HepG2 (cell line): ENCODE measurements around the gene AP3M1. TPM values are rescaled to one million over a fixed set of nuclear protein-coding genes. Genes with fewer than 3 reads are reported as not detected.

Source experiments
- FOSL2 ChIP-seq: sonication (generic); formaldehyde crosslinking; IDR thresholded peaks from 2 replicates; pipeline ENCODE4 v1.4.0; 2020; ENCODE audit warnings: missing genetic modification reagents
- ISL2 ChIP-seq: sonication (generic); formaldehyde crosslinking; IDR thresholded peaks from 2 replicates; pipeline ENCODE4 v1.5.0; 2020; ENCODE audit warnings: missing genetic modification reagents
- NFE2L2 ChIP-seq: fragments of 150-350 bp; IDR thresholded peaks from 2 replicates; pipeline ENCODE4 v1.6.1; 2014; ENCODE audit warnings: low read length
- PTBP1 ChIP-seq: fragments of 200-400 bp; formaldehyde crosslinking; IDR thresholded peaks from 2 replicates; pipeline ENCODE4 v1.6.1; 2018; ENCODE audit warnings: low read length, low read depth; ENCODE audit not compliant: poor library complexity, severe bottlenecking
- RFXAP ChIP-seq: sonication (generic); formaldehyde crosslinking; IDR thresholded peaks from 2 replicates; pipeline ENCODE4 v1.4.0; 2020; ENCODE audit warnings: missing genetic modification reagents, borderline replicate concordance
- SAFB2 ChIP-seq: sonication (generic); formaldehyde crosslinking; IDR thresholded peaks from 2 replicates; pipeline ENCODE4 v1.5.1; 2020; ENCODE audit warnings: missing genetic modification reagents, low read depth, mild to moderate bottlenecking, borderline replicate concordance
- TCF7 ChIP-seq: sonication (generic); IDR thresholded peaks from 2 replicates; pipeline ENCODE4 v1.6.1; 2016; ENCODE audit warnings: antibody characterized with exemption, low read depth
- TEAD3 ChIP-seq: optimal IDR thresholded peaks from 2 replicates; pipeline ENCODE3; 2016; ENCODE audit warnings: borderline replicate concordance
- TGIF2 ChIP-seq: IDR thresholded peaks from 2 replicates; pipeline ENCODE4 v1.6.1; 2016; ENCODE audit warnings: control low read depth, missing compliant biosample characterization
- ZBTB37 ChIP-seq: sonication (generic); formaldehyde crosslinking; IDR thresholded peaks from 2 replicates; pipeline ENCODE4 v1.4.0; 2020; ENCODE audit warnings: mild to moderate bottlenecking, missing genetic modification reagents
- ZEB1 ChIP-seq: IDR thresholded peaks from 2 replicates; pipeline ENCODE4 v1.6.1; 2012; ENCODE audit warnings: mild to moderate bottlenecking, low read depth, inconsistent platforms; ENCODE audit not compliant: insufficient replicate concordance
- ZNF260 ChIP-seq: sonication (generic); formaldehyde crosslinking; IDR thresholded peaks from 2 replicates; pipeline ENCODE4 v1.4.0; 2020; ENCODE audit warnings: missing genetic modification reagents, low read depth, mild to moderate bottlenecking, borderline replicate concordance
- polyA plus RNA-seq, 8 experiments: library from polyadenylated mRNA; depleted of rRNA in 3 of 8; stranded (reverse) in 7 of 8; unstranded in 1 of 8; fragments of >200 nt; fragmentation: Illumina TruSeq in 4 of 8; extraction: Trizol in 4 of 8; gene quantifications; 2 replicates each; pipeline versions ENCODE4 v1.2.1 to v1.2.3, GENCODE V29; 2011 to 2016; ENCODE audit warnings: low read depth in 4 of 8, missing spikeins in 1 of 8, mixed read lengths in 1 of 8; ENCODE audit not compliant: insufficient read depth in 1 of 8
- total RNA-seq, 5 experiments: library from RNA; depleted of rRNA; stranded (reverse); fragments of >200 nt; fragmentation: Illumina TruSeq; extraction: Trizol; gene quantifications; 2 replicates each; pipeline ENCODE4 v1.2.3, GENCODE V29; 2016; ENCODE audit warnings: low read depth in 1 of 5
- TF ChIP-seq, protein P1 (sequence below): sonication (generic); formaldehyde crosslinking; IDR thresholded peaks from 2 replicates; pipeline ENCODE4 v1.5.0; 2020; ENCODE audit warnings: mild to moderate bottlenecking, missing genetic modification reagents, borderline replicate concordance
- TF ChIP-seq, protein P2 (sequence below): sonication (generic); formaldehyde crosslinking; IDR thresholded peaks from 2 replicates; pipeline ENCODE4 v1.4.0; 2020; ENCODE audit warnings: missing genetic modification reagents

AP3M1 gene
- total and polyA plus RNA-seq, 2 of the 13 experiments (the other 11 are each of a cell fraction or from before 2014, with no cell fraction given) = 29.0 to 31.6 TPM

DNA sequence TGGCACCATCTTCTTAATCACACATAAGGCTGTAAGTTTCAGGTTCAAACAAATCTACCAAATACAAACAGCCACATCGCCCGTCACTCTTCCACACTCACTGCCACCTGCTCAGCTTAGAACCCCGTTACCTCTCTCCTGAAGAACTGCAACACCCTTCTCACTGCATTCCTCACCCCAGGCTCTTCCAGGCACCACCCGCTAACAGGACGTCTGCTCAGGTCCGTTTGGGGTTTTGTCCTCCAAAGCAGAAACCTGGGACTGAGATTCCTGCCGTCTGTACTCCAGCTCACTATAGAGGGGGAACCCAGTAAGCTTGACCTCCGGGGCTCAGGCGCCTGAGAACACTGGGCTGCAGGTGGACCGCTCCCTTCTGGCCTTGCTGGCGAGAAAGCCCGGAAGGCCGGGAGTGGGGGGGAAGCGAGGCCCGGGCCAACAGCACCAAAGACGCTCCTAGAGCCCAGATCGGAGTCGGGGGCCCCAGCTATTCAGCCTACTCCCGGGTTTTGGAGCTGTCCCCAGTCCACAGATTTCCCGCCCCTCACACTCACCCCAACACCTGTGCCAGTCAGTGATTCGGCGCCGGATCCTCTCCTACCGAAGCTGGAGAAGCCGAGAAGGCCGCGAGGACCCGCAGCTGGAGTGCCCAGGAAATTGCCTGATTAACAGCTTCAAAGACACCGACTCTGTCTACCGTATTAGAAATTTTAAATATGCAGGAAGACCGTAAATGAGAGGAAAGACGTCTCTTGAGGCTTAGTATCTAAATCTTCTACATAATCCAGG, at the start of gene AP3M1 (continued):
- TF ChIP-seq TEAD3 = no peak
- TF ChIP-seq ISL2 (CRISPR knock-in tag) = 0 out of 2 replicates have a peak, but pooled peaks have one; percentile 14
- TF ChIP-seq ZNF260 (CRISPR knock-in tag) = no peak
- 0 out of 2 replicates have a peak, but pooled peaks have one; percentile 27 for TF ChIP-seq ZBTB37 (CRISPR knock-in tag)
- no peak for TF ChIP-seq PTBP1
- TF ChIP-seq ZEB1 = peak; percentile 85
- TF ChIP-seq, protein P1, sequence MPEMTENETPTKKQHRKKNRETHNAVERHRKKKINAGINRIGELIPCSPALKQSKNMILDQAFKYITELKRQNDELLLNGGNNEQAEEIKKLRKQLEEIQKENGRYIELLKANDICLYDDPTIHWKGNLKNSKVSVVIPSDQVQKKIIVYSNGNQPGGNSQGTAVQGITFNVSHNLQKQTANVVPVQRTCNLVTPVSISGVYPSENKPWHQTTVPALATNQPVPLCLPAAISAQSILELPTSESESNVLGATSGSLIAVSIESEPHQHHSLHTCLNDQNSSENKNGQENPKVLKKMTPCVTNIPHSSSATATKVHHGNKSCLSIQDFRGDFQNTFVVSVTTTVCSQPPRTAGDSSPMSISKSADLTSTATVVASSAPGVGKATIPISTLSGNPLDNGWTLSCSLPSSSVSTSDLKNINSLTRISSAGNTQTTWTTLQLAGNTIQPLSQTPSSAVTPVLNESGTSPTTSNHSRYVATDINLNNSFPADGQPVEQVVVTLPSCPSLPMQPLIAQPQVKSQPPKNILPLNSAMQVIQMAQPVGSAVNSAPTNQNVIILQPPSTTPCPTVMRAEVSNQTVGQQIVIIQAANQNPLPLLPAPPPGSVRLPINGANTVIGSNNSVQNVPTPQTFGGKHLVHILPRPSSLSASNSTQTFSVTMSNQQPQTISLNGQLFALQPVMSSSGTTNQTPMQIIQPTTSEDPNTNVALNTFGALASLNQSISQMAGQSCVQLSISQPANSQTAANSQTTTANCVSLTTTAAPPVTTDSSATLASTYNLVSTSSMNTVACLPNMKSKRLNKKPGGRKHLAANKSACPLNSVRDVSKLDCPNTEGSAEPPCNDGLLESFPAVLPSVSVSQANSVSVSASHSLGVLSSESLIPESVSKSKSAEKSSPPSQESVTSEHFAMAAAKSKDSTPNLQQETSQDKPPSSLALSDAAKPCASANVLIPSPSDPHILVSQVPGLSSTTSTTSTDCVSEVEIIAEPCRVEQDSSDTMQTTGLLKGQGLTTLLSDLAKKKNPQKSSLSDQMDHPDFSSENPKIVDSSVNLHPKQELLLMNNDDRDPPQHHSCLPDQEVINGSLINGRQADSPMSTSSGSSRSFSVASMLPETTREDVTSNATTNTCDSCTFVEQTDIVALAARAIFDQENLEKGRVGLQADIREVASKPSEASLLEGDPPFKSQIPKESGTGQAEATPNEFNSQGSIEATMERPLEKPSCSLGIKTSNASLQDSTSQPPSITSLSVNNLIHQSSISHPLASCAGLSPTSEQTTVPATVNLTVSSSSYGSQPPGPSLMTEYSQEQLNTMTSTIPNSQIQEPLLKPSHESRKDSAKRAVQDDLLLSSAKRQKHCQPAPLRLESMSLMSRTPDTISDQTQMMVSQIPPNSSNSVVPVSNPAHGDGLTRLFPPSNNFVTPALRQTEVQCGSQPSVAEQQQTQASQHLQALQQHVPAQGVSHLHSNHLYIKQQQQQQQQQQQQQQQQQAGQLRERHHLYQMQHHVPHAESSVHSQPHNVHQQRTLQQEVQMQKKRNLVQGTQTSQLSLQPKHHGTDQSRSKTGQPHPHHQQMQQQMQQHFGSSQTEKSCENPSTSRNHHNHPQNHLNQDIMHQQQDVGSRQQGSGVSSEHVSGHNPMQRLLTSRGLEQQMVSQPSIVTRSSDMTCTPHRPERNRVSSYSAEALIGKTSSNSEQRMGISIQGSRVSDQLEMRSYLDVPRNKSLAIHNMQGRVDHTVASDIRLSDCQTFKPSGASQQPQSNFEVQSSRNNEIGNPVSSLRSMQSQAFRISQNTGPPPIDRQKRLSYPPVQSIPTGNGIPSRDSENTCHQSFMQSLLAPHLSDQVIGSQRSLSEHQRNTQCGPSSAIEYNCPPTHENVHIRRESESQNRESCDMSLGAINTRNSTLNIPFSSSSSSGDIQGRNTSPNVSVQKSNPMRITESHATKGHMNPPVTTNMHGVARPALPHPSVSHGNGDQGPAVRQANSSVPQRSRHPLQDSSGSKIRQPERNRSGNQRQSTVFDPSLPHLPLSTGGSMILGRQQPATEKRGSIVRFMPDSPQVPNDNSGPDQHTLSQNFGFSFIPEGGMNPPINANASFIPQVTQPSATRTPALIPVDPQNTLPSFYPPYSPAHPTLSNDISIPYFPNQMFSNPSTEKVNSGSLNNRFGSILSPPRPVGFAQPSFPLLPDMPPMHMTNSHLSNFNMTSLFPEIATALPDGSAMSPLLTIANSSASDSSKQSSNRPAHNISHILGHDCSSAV (CRISPR knock-in tag) = no peak
- TF ChIP-seq NFE2L2 = no peak
- TF ChIP-seq SAFB2 = no peak
- peak; percentile 94 for TF ChIP-seq TCF7
- TF ChIP-seq TGIF2 = 0 out of 2 replicates have a peak, but pooled peaks have one; percentile 39
- no peak for TF ChIP-seq FOSL2 (CRISPR knock-in tag)
- no peak for TF ChIP-seq RFXAP (CRISPR knock-in tag)
- TF ChIP-seq, protein P2, sequence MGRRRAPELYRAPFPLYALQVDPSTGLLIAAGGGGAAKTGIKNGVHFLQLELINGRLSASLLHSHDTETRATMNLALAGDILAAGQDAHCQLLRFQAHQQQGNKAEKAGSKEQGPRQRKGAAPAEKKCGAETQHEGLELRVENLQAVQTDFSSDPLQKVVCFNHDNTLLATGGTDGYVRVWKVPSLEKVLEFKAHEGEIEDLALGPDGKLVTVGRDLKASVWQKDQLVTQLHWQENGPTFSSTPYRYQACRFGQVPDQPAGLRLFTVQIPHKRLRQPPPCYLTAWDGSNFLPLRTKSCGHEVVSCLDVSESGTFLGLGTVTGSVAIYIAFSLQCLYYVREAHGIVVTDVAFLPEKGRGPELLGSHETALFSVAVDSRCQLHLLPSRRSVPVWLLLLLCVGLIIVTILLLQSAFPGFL (CRISPR knock-in tag) = no peak
